Thymus (tissue), 11 donors: Measurements from ENCODE around the gene ACLY. TPM values are rescaled to one million over a fixed set of nuclear protein-coding genes. Genes with fewer than 3 reads are reported as not detected.
"Not testable (repeated sequence)": the region's sequence is repeated elsewhere in the genome, so short reads cannot be mapped to it uniquely, and the experiment has no call there.

Experiments
- DNase-seq, 9 donors: peaks; one replicate each; pipeline ENCODE4 v3.0.0-alpha.2; 2013; ENCODE audit warnings: low spot score in 9 of 9, low read depth in 6 of 9, missing footprints in 1 of 9
- H3K27ac ChIP-seq, 2 donors: one replicate each; pipeline ENCODE4 v1.5.1; 2013; ENCODE audit warnings: control low read depth in 1 of 2, low read depth in 1 of 2, low read length in 1 of 2, mild to moderate bottlenecking in 1 of 2, moderate library complexity in 1 of 2
- H3K27me3 ChIP-seq, 2 donors: one replicate each; pipeline ENCODE4 v1.5.1; 2013; ENCODE audit warnings: low read length in 1 of 2; ENCODE audit not compliant: control insufficient read depth in 2 of 2, insufficient read depth in 1 of 2
- H3K36me3 ChIP-seq, 2 donors: one replicate each; pipeline ENCODE4 v1.5.1; 2013; ENCODE audit warnings: low read length in 1 of 2, mild to moderate bottlenecking in 1 of 2, moderate library complexity in 1 of 2; ENCODE audit not compliant: control insufficient read depth in 2 of 2, insufficient read depth in 2 of 2
- H3K4me1 ChIP-seq, 2 donors: one replicate each; pipeline ENCODE4 v1.5.1; 2013; ENCODE audit warnings: low read length in 2 of 2; ENCODE audit not compliant: control insufficient read depth in 2 of 2, insufficient read depth in 2 of 2
- H3K4me3 ChIP-seq, 2 donors: one replicate each; pipeline ENCODE4 v1.5.1; 2013; ENCODE audit warnings: low read length in 2 of 2, control low read depth in 1 of 2, mild to moderate bottlenecking in 1 of 2
- H3K9me3 ChIP-seq, 2 donors: one replicate each; pipeline ENCODE4 v1.5.1; 2013; ENCODE audit warnings: low read length in 1 of 2, mild to moderate bottlenecking in 1 of 2; ENCODE audit not compliant: control insufficient read depth in 2 of 2, insufficient read depth in 1 of 2
- WGBS: extraction: QIAGEN DNeasy Blood & Tissue Kit; methylation state at CpG from one replicate; pipeline ENCODE4 v1.1.7; 2013; 5-methylcytosine and 5-hydroxymethylcytosine counted together
- polyA plus RNA-seq: library from polyadenylated mRNA; stranded (reverse); fragments of 200-250 nt; gene quantifications from one replicate; pipeline ENCODE4 v1.2.3, GENCODE V29; 2013
- total RNA-seq: library from RNA; stranded (reverse); fragments of 120-200 nt; gene quantifications from one replicate; pipeline ENCODE4 v1.2.4, GENCODE V29; 2013
- donor health status: healthy.

The ACLY gene
- total and polyA plus RNA-seq, 2 donors = 26.6 to 42.7 TPM

DNA sequence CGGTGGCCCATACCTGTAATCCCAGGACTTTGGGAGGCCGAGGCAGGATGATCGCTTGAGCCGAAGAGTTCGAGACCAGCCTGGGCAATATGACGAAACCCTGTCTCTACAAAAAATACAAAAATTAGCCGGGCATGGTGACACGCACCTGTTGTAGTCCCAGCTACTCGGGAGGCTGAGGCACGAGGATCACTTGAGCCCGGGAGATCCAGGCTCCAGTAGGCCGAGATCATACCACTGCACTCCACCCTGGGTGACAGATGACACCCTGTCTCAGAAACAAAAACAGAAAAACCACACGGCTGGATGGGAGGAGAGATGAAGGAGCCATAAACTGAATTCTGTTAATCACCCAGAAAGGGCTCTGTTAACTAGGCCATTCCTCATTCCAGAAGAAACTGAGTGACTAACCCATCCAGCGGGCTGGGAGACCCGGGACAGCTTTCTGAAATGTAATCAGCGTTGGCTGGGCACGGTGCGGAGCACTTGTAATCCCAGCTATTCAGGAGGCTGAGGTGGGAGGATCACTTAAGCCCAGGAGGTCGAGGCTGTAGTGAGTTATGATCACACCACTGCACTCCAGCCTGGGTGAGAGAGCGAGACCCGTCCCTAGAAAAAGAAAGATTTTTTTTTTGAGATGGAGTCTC, 82.1 kb downstream of the ACLY start:
- WGBS = 64% methylated on average over 21 of the region's 21 CpGs
- peaks cover 3 to 11% of the 10 kb centered on the region in 2 donors for H3K4me1 ChIP-seq
- no peaks in the 10 kb centered on the region for H3K36me3 ChIP-seq
- peaks cover 0 to 26% of the 10 kb centered on the region in 2 donors for H3K27me3 ChIP-seq
- H3K4me3 ChIP-seq = peak overlapping the region; percentile 54 to 67
- no peak for DNase-seq
- no peak overlapping the region for H3K27ac ChIP-seq
- H3K9me3 ChIP-seq = no peaks in the 10 kb centered on the region

DNA sequence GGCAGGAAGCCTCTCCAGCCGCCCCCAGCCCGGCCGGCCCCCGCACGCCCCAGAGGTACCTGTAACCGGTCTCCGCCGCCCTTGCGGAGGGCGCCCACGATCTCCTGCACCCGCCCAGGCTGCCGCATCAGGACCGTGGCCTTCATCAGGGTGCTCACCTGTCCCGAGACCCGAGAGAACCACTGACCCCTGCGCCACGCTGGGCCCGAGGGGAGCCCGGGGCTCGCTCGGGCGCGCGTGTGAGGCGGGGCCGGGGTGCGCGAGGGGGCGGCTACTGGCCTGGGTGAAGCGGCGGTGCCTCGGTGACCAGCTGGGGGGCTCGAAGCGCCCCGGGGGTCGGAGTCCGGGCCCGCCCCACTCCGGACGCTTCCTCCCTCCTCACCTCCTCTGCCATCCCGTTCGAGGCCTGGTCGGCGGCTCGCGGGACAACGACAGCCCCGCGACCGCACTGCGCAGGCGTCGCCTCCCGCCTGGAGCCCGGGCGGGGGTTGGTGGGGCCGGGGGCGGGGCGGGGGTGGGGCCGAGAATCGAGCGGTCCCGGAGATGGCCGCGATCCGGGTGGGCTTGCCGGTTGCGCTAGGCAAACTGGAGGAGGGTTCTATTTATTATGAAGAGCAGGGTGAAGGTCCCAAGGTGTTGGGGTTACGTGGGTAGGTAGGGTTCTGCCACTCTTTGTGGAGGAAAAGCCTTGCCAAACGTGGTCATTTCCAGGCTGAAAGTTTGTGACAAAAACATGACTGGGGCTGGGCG, 82.8 kb downstream of the ACLY start, which contains the start of gene NT5C3B:
TSS of gene NT5C3B (minus strand) at position 433 of the 750 bp plus-strand sequence. CDS start at position 394, 39 bp downstream.
- WGBS = 1% methylated on average over 72 of the region's 72 CpGs
- Histone ChIP-seq H3K9me3 (no peaks in the 10 kb centered on the region), H3K4me3 (peak within 1 kb of the TSS; percentile 54 to 67), H3K36me3 (peaks cover 0 to 2% of the 10 kb centered on the region in 2 donors), H3K27me3 (peaks cover 0 to 26% of the 10 kb centered on the region in 2 donors), H3K27ac (no peak within 1 kb of the TSS), H3K4me1 (peaks cover 3 to 11% of the 10 kb centered on the region in 2 donors)
- peak in 6 of 9 donors; percentile 1 to 68 (median 27) for DNase-seq

DNA sequence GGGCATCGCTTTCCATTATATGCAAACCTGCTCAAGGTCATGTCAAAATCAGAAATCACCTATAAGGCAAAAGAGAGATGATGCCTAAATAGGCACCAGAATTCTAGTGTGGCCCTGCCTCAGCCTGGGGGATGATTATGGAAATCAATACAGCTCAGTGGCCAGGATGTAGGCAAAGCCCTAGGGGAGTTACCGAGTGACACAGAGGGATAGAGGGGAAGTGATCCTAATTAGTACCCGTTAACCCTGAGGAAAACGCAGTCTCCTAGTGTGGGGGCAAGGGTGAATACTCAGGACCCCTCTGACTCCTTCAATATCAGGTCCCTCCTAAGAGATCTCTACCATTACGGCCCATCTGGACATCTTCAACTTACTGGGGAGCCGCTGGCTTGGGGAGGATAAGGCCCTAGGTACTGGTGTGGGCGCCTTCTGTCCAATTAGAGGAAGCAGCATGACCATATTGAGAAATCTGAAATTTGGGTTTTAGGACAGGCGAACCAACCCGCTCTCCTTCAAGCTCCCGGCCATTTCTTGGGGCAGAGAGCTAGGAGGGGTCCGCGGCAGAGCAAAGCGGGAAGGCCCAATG, 83.4 kb downstream of the ACLY start:
- peak overlapping the region; percentile 54 to 67 for H3K4me3 ChIP-seq
- peaks cover 0 to 6% of the 10 kb centered on the region in 2 donors for H3K36me3 ChIP-seq
- H3K4me1 ChIP-seq = peaks cover 3 to 11% of the 10 kb centered on the region in 2 donors
- DNase-seq = no peak
- H3K27me3 ChIP-seq = peaks cover 0 to 26% of the 10 kb centered on the region in 2 donors
- no peaks in the 10 kb centered on the region for H3K9me3 ChIP-seq
- H3K27ac ChIP-seq = no peak overlapping the region
- WGBS = 37% methylated on average over 13 of the region's 13 CpGs

DNA sequence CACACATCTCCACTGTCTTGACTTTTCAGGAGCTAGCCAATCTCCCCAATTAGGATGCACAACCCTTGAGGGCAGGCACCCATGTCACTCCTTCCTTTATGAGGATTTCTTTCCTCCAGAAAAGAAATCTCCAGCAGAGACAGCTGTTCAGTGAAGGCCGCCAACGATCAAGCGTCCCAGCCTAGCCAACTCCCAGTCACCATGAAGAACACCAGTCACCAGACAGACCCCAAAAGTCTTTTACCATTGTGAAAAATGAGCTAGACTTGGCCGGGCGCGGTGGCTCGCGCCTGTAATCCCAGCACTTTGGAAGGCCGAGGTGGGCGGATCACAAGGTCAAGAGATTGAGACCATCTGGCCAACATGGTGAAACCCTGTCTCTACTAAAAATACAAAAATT, 88.8 kb downstream of the ACLY start:
- H3K4me3 ChIP-seq, DNase-seq, H3K9me3 ChIP-seq, H3K36me3 ChIP-seq, H3K27ac ChIP-seq, H3K4me1 ChIP-seq, H3K27me3 ChIP-seq: not testable (repeated sequence)
- 90% methylated on average over 10 of the region's 10 CpGs for WGBS

DNA sequence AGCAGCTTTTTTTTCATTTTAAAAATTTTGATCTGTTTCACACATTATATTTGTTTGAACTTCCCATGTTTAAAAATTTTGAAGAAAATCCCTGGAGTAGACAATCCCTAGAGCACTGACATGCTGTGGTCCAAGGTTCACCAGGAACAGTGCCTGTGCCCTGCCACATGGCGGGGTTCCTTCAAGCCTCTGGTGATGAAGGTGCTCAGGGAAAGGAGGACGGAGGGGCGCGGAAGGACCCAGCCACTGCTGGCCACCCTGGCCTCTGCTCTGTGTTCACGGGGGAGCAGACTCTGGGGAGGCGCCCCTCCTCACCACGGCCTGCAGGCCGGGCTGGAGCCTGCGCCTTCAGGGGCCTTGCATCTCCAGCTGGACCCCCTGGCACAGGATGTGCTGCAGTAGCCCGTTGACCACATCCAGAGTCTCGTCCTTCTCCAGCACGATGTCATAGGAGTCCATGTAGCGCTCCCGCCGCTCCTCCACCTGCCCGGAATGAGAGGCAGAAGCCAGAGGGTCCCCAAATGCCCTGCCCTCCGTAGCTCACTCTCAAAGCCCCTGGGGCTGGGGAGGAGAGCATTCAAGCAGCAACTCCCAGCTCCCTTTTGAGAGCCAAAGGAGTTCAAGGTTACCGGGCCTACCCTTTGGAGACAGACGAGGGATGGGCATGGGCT, 93.4 kb downstream of the ACLY start:
- Histone ChIP-seq H3K27ac (no peak overlapping the region), H3K36me3 (peaks cover 4 to 8% of the 10 kb centered on the region in 2 donors)
- DNase-seq = no peak

DNA sequence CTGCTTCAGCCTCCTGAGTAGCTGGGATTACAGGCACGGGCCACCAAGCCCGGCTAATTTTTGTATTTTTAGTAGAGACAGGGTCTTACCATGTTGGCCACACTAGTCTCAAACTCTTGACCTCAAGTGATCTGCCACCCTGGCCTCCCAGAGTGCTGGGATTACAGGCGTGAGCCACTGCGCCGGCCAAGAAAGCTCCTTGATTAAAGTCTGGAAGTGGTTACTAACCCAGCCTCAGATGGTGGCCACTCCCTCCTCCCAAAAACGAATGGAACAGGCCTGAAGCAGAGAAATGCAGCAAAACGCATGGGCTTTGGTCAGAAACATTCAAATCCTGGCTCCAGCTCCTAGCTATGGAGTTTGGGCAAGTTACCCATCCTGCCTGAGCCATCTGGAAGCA, 94.7 kb downstream of the ACLY start:
- Histone ChIP-seq H3K27me3 (no peaks in the 10 kb centered on the region), H3K27ac (no peak overlapping the region), H3K4me1 (no peaks in the 10 kb centered on the region), H3K4me3 (no peak overlapping the region), H3K36me3 (peaks cover 3% of the 10 kb centered on the region in 2 donors), H3K9me3 (no peaks in the 10 kb centered on the region)
- 78% methylated on average over 7 of the region's 7 CpGs for WGBS
- DNase-seq = no peak

More for the DNA sequence above, 93.4 kb downstream of the ACLY start:
- Histone ChIP-seq H3K27me3 (no peaks in the 10 kb centered on the region), H3K9me3 (no peaks in the 10 kb centered on the region), H3K4me3 (no peak overlapping the region), H3K4me1 (no peaks in the 10 kb centered on the region)
- 97% methylated on average over 19 of the region's 19 CpGs for WGBS

DNA sequence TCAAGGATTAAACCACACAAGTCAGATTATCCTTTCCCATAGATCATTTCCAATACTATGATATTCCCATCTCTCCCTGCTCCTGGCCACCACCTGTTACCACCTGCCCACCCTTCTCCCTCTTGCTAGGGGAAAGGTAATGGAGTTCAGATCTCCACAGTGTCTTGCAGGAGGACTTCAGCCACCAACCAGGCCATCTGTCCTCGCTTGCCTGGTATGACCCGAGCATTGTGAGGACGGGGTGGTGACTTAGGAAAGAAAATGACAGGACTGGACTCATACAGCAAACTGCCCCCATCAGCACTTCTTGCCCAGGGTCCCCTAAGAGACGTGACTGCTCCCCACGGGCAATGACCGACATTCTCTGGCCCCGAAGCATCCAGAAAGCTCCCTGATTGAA, 95.2 kb downstream of the ACLY start:
- no peaks in the 10 kb centered on the region for H3K27me3 ChIP-seq
- WGBS = 95% methylated on average over 7 of the region's 7 CpGs
- H3K4me3 ChIP-seq = no peak overlapping the region
- no peaks in the 10 kb centered on the region for H3K9me3 ChIP-seq
- DNase-seq = no peak
- no peaks in the 10 kb centered on the region for H3K4me1 ChIP-seq
- no peak overlapping the region for H3K27ac ChIP-seq
- peaks cover 3% of the 10 kb centered on the region in 2 donors for H3K36me3 ChIP-seq

DNA sequence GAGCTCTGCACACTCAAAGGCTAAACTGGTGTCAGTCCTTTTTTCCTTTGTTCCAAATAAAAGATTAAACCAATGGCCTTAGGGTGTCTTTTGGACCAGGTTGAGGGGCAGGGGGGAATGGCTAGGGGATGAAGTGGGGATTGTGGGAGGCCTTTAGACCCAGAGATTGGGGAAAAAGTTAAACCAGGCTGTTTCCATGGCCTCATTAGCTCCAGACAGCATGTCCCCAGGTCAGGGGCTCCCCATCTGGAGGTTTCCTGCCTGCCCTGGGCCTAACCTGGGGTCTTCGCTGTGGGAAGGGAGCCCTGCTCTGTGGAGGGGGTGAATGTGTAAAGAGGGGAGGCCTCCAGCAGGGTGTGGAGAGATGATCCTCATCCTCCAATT, 95.6 kb downstream of the ACLY start:
- no peak for DNase-seq
- H3K4me3 ChIP-seq = no peak overlapping the region
- H3K27ac ChIP-seq = no peak overlapping the region
- H3K4me1 ChIP-seq = no peaks in the 10 kb centered on the region
- peaks cover 3% of the 10 kb centered on the region in 2 donors for H3K36me3 ChIP-seq
- H3K27me3 ChIP-seq = no peaks in the 10 kb centered on the region
- 97% methylated on average over 1 of the region's 1 CpG for WGBS
- H3K9me3 ChIP-seq = no peaks in the 10 kb centered on the region
